RPMI8226 (cell line): ENCODE results near the gene TIMMDC1.

Source experiments
- DNase-seq: peaks from one replicate; pipeline ENCODE4 v3.0.0-alpha.2; 2015

The TIMMDC1 gene, protein sequence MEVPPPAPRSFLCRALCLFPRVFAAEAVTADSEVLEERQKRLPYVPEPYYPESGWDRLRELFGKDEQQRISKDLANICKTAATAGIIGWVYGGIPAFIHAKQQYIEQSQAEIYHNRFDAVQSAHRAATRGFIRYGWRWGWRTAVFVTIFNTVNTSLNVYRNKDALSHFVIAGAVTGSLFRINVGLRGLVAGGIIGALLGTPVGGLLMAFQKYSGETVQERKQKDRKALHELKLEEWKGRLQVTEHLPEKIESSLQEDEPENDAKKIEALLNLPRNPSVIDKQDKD

DNA sequence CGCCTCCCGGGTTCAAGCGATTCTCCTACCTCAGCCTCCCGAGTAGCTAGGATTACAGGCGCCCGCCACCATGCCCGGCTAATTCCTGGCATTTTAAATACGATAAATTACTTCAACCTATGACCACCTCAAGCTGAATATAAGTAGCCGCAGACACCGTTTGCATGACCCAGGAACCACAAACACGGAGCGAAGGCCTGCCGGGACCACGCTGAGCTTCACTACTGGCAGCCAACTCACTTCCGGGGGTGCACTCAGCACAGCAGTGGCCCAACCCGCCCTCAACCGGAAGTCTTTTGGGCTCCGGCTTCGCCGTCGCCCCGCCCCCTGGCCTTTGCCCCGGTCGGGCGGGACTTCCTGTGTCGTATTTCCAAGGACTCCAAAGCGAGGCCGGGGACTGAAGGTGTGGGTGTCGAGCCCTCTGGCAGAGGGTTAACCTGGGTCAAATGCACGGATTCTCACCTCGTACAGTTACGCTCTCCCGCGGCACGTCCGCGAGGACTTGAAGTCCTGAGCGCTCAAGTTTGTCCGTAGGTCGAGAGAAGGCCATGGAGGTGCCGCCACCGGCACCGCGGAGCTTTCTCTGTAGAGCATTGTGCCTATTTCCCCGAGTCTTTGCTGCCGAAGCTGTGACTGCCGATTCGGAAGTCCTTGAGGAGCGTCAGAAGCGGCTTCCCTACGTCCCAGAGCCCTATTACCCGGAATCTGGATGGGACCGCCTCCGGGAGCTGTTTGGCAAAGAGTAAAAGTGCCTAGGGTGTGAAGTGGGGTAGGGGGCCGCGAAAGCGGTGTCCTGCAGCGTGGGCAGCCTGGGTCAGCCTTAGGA, at the start of gene TIMMDC1:
Gene TIMMDC1, plus strand, starts transcription at position 362 of the 826 bp plus-strand sequence. Its CDS starts 187 bp downstream, at position 549.
- peak; percentile 98 for DNase-seq

- DNase-seq, result no peak
These were observed 44.5 kb upstream of the TIMMDC1 start for GRCh38 chr3:119453822-119454221.

GRCh38 chr3:119456469-119456868, 41.9 kb upstream of the TIMMDC1 start:
- no peak for DNase-seq

GRCh38 chr3:119457246-119457645, 41.1 kb upstream of the TIMMDC1 start:
- DNase-seq, result no peak

DNA sequence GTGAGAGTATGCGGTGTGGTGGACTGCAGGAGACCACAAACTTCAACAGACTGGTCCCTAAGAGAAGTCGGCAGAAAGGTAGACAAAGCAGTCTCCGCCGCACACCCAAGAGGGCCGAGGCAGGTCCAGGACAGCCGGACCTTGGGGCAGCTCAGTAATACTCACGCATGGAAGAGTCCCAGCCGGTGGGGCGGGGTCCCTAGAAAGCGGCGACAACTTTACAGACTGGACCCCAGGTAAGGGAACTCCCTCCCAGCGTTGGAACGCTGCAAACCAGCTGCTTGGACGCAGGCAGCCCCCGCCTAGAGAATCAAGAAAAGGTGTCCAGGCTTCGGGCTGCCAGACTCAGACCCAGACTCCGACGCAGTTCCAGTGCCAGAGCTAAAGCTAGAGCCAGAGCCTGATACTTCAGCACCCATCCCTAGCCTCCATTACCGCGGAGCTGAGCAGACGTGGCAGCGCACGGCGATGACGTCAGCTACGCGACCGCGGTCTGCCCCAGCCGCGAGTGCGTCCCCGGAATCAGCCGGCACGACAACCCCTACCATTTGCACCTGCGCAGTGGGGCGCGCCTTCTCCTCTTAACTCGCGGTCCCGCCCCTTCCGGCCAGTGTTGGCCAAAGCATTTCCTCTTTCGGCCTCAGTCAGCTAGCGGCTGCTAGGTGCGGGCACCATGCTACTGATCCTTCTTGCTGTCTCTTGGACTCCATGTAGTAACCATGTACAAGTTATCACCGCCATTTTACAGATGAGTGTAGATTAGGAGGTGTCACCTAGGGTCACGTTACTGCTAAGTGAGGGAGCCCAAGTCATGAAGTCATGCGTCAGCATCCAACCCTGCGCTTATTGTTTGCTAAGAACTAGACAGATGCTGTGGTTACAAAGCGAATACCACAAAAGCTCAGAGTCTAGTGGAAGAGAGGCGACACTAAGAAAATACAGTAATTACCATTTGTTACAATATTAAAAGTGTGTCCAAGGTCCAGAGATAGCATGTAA, 34.9 kb upstream of the TIMMDC1 start, which contains the start of gene TMEM39A:
Gene TMEM39A, minus strand, starts transcription at position 445 of the 999 bp plus-strand sequence. CDS start 1,541 bp downstream, outside the sequence.
- peak; percentile 99 for DNase-seq

- peak; percentile 16 for DNase-seq
These were observed 30.3 kb upstream of the TIMMDC1 start for GRCh38 chr3:119468041-119468440.

- no peak for DNase-seq
These were observed 28.7 kb upstream of the TIMMDC1 start for GRCh38 chr3:119469418-119470189.

GRCh38 chr3:119470866-119471265, 27.5 kb upstream of the TIMMDC1 start:
- no peak for DNase-seq

DNA sequence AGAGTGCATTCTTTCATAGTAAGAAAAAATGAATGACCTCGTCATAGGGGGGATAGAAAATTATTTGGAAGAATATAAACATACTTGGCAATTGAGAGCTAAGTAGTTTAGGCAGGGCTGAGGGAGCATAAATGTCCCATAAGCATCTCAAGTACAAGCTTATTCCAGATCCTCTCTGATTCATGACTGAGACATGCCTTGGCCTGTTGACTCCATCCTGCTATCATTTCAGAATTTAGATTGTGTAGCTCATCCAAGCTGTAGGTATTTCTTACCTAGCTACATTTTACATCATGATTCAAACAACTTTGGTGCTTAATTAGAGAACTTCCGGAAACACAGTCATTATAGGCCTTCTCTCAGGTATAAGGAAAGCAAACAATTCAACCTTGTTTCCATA, 17.3 kb upstream of the TIMMDC1 start:
- no peak for DNase-seq

DNA sequence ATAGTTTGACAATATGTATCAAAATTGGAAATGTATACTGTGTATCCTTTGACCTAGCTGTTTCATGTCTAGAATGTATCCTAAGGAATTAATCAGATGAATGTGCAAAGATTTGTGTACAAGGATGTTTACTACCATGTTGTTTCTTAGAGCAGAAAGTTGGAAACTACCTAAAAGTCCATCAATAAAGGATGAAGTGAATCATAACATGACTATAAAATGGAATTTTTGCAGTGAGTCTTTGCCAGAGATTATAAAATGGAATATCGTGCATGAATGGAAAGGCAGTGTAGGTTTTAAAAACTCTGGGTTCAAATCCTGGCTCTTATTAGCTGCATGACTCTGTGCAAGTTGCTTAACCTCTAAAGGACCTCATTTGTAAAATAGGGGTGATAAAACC, 15.2 kb upstream of the TIMMDC1 start:
- no peak for DNase-seq

GRCh38 chr3:119485563-119485962, 12.8 kb upstream of the TIMMDC1 start:
- DNase-seq, result no peak

DNA sequence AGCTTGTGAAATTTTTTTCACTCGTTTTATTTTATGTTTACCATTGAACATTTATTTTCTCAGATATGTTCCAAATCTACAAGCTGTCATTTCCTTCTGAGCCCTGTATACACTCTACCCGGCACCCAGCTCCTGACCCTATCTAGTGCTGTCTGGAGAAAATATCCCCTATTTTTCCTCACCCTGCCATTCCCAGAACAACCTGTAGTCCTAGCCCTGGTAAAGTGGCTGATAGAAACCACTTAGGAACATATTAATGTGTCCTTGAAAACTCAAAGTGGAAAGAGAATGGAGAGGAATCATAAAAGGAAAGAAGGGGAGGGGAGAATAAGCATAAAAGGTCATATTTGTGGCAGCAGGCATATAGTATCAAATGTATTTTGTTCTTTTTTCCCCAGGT, 8.2 kb upstream of the TIMMDC1 start:
- DNase-seq, result no peak

DNA sequence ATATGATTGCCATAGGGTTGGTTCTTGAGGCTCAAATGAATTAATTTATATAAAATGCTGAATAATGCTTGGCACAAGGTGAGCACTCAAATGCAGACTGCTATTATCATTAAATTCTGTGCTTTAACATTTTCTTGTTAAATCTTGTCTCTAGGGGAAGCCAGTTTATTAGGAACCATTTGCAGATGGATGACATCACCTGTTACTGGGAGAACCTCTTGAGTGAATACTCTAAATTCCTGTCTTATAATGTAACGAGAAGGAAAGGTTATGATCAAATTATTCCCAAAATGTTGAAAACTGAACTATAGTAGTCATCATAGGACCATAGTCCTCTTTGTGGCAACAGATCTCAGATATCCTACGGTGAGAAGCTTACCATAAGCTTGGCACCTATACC, 6.2 kb upstream of the TIMMDC1 start:
- no peak for DNase-seq

- no peak for DNase-seq
These were observed 5.5 kb upstream of the TIMMDC1 start for GRCh38 chr3:119492810-119493209.

DNA sequence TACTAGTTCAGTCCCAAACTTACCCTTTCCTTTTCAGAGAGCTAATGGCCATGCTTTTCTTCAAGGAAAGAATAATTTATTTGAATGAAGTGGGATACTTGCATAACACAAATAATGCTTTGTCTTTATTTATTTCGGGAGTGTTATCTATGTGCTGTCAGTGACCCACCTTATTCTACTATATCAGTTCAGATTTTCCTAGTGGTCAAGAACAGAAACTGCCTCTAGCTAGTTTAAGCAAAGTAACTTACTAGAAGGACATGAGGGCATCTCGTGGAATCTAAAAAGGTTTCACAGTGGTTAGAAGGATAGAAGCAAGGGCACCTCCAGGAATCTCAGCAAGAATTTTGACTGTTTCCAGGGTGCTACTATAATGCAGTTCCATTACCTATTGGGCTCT, 3.8 kb upstream of the TIMMDC1 start:
- no peak for DNase-seq

GRCh38 chr3:119497820-119498185, 544 bp upstream of the TIMMDC1 start:
- DNase-seq, result peak; percentile 17

DNA sequence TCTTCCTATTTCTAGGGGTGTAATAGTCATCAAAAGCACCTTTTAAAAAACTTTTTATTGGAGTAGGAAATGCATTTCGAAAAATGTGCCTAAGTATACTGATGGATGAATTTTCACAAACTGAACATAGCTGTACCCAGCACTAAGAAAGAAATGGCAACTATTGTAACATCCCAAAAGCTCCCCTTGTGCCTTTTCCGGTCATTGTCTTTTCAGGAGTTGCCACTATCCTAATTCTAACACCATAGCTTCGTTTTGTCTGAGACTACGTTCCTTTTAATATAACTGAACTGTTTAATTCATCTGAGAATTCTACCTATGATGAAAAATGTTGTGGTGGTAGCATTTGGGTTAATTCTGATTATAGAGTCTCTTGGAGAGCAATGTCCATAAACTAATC, 1.9 kb downstream of the TIMMDC1 start:
- DNase-seq, result no peak

- no peak for DNase-seq
These were observed 2.6 kb downstream of the TIMMDC1 start for GRCh38 chr3:119500901-119501300.

DNA sequence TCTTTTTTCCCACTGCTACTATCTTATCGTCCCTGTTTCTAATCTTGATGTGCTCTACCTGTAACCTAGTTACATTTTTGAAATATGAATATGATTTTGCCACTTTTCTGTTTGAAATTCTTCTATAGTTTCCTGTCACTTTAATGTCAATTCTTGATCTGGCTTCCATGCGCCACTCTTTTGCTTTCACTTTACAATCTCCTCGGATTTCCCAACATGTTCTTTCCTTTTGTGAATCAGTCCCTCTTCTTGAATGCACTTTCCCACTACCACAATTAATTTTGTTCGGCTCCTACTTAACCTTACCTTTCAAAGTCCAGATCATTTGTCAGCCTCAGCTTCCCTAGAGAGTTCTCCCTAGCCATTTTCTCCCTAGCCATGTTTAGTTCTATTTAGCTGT, 8.3 kb downstream of the TIMMDC1 start:
- no peak for DNase-seq

- no peak for DNase-seq
These were observed 9.1 kb downstream of the TIMMDC1 start for GRCh38 chr3:119507404-119507803.

DNA sequence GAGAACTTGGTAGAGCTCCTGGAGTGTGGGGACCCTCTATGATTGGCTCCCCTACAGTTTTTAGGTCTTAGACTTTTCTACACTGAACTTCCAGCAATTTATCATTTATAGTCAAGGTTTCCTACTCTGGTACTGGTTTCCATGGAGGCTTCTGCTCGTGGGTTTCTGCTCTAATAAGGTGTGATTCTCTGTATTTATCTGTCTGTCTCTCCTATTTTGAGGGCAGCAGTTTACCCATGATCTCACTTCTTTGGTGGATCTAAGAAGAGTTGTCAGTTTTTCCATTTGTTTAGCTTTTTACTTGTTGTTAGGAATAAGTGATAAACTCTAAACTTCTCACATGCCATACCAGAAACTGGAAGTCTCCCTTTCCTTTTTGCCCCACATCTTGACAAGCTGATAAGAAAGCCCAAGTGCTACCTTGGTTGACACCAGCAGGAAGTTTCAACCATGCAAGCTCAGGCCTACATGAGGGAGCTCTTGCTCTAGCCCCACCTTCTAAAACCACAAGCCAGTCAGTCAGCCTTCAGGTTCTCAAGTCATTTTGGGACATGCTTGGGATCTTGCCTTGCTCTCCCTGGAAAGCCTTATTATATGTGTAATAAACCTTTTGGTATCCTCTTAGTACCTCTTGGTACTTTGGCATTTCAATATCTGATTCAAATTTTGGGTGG, 10.0 kb downstream of the TIMMDC1 start:
- no peak for DNase-seq

DNA sequence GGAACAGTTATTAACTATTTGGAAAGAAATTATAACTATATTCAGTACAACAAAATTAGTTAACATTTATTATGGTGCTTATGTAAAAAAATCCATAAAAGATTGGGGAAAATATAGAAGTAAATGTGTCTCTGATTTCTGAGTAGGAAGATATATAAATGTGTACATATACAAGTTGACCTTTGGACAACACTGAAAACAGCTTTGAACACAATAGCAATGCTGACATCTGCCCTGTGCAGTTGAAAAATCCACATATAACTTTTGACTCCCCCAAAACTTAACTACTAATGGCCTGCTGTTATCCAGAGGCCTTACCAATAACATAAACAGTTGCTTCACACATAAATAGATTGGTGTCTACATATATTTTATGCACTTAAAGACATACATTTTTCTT, 12.3 kb downstream of the TIMMDC1 start:
- no peak for DNase-seq
